Stimulated activated memory B cell treated with anti-CD40 and anti-IgM and Interleukin-4, amounts not matched to agents 10 μg/mL and 1 μg/mL and 100 μg/mL, for 72 hours (primary cell): ENCODE data around the gene ATP6V0D1.

Source experiments
- ATAC-seq: fragments of 150-1000 bp; cut with Tn5 transposase; 2 replicates; pipeline ENCODE4 v1.10.0; 2021
- H3K27ac Mint-ChIP-seq: one replicate; pipeline ENCODE4 v1.8.0; 2022; ENCODE audit warnings: mild to moderate bottlenecking, mixed read lengths
- H3K27me3 Mint-ChIP-seq: one replicate; pipeline ENCODE4 v1.8.0; 2022; ENCODE audit warnings: mixed read lengths
- H3K36me3 Mint-ChIP-seq: one replicate; pipeline ENCODE4 v1.8.0; 2022; ENCODE audit warnings: mixed read lengths
- H3K4me1 Mint-ChIP-seq: one replicate; pipeline ENCODE4 v1.8.0; 2022; ENCODE audit warnings: mixed read lengths
- H3K4me3 Mint-ChIP-seq: one replicate; pipeline ENCODE4 v1.8.0; 2022; ENCODE audit warnings: mild to moderate bottlenecking, moderate library complexity, mixed read lengths
- H3K9me3 Mint-ChIP-seq: one replicate; pipeline ENCODE4 v1.8.0; 2022; ENCODE audit warnings: mixed read lengths

ATP6V0D1 gene

DNA sequence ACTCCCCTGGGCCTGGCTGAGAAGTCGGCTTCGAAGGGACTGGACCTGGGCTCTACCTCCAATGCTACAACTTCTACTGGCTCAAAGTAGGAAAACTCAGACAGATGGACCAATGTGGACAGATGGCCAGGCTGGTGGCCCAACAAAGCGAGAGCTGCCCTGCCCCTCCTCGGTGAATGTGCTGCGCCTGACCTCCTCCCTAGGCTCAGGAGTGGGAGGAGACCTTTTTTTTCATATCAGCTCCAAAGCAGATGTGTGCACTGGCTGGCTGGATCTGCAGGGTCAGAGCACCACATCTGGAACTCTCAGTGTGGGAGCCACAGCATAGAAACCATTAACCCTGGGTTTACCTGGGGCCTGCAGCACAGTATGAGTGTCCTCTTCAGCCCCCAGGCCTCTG, 20.8 kb downstream of the ATP6V0D1 start:
- H3K27ac Mint-ChIP-seq: no peak overlapping the region
- peaks cover 72% of the 10 kb centered on the region for H3K4me1 Mint-ChIP-seq
- H3K27me3 Mint-ChIP-seq: no peaks in the 10 kb centered on the region
- H3K4me3 Mint-ChIP-seq: no peak overlapping the region
- no peak for ATAC-seq
- no peaks in the 10 kb centered on the region for H3K9me3 Mint-ChIP-seq
- H3K36me3 Mint-ChIP-seq: peaks cover 16% of the 10 kb centered on the region

DNA sequence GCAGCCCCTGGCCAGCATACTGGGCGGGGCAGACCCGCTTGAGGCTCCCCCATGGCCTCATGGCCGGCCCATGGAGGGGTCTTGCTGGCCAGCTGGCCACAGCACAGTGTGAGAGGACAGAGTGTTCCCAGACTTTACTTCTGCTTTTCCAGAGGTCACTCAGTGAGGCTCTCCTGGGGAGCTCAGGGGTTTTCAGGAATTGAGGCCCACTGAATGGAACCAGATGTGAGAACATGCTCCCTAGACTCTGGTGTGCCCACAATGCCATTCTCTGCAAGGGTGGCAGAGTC, 21.2 kb downstream of the ATP6V0D1 start:
- Mint-ChIP-seq H3K4me3 (no peak overlapping the region), H3K9me3 (no peaks in the 10 kb centered on the region), H3K27ac (no peak overlapping the region), H3K36me3 (peaks cover 20% of the 10 kb centered on the region), H3K4me1 (peaks cover 72% of the 10 kb centered on the region), H3K27me3 (no peaks in the 10 kb centered on the region)
- no peak for ATAC-seq

DNA sequence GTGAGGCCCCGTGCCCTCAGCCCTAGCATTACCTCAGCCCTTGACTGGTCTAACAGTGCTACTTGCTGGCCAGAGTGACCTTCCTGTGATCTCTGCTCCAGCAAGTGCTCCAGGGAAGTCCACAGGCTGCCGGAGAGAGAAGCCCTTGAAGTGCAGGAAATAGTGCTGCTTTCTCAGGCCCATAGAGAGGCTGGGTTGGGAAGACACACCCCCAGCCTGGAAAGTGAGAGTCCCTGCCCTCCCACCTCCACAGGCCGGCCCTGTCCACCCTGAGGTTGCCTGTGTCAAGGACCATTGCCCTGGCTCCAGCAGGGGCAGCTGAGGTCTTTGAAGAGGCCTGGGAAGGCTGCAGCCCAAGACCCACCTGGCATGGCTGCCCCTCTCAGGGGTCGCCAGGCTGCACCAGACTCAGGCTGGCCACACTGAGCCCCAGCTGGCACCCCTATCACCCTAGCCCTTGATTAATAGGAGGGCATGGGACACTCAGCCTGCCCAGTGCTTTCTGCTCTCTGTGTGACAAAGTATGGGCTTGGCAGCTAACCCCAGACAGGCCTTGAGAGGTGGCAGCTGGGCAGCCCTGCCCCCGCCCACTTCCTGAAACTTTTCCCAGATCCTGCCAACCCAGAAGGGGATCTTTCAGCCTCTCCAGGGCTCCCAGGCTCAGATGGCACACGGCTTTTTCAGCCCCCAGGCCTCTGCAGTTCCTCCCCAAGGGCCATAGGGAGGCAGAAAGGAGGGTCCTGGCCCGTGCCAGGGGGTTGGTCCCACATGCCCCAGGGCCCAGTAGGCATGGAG, 21.7 kb downstream of the ATP6V0D1 start:
- Mint-ChIP-seq H3K27ac (no peak overlapping the region), H3K27me3 (no peaks in the 10 kb centered on the region), H3K36me3 (peaks cover 23% of the 10 kb centered on the region), H3K4me3 (no peak overlapping the region), H3K9me3 (no peaks in the 10 kb centered on the region), H3K4me1 (peaks cover 72% of the 10 kb centered on the region)
- no peak for ATAC-seq

DNA sequence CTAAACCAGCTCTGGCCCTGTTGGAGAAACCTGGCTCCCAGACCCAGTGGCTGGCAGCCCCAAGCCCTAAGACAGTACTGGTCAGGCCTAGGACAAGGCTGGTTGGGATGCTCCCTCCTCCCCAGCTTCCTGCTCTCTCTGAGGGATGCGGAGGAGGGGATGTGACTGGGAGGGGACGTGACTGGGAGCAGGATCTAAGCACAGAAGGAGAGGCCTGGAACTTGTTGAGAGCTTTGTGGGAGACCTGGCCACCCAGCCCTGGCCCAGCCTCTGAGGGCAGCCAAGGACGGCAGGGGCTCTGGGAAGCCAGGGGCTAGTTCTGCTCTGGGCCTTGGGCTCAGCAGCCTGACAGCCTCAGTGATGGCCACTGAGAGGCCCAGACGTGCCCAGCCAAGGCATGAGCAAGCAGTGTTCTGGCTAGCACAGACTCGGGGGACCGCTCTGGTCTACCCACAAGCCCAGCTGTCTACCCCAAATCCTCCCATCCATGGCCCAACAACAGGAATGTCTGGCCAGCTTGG, 22.8 kb downstream of the ATP6V0D1 start:
- Mint-ChIP-seq H3K9me3 (no peaks in the 10 kb centered on the region), H3K27ac (no peak overlapping the region), H3K36me3 (peaks cover 31% of the 10 kb centered on the region), H3K4me3 (no peak overlapping the region), H3K27me3 (no peaks in the 10 kb centered on the region), H3K4me1 (peaks cover 73% of the 10 kb centered on the region)
- no peak for ATAC-seq

DNA sequence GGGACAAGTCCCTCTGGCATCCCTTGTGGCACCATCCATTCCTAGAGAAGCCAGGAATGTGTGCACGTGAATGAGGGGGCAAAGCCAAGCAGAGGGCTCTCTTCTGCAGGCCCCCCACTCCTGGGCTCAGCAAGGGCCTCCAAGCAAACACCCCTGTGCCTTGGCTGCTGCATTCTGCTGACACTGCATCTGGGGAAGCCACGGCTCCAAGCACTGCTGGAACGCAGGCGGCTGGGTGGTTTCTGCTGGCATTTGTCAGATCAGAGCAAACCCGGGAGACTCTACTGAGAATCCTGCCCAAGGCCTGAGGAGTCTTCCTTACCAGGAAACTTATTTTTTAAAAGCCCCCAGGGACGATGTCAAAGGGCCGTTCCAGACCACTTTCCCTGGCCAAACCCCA, 23.3 kb downstream of the ATP6V0D1 start:
- H3K27me3 Mint-ChIP-seq: no peaks in the 10 kb centered on the region
- ATAC-seq: no peak
- peaks cover 37% of the 10 kb centered on the region for H3K36me3 Mint-ChIP-seq
- H3K9me3 Mint-ChIP-seq: no peaks in the 10 kb centered on the region
- peaks cover 70% of the 10 kb centered on the region for H3K4me1 Mint-ChIP-seq
- H3K4me3 Mint-ChIP-seq: no peak overlapping the region
- peak overlapping the region; percentile 13 for H3K27ac Mint-ChIP-seq

DNA sequence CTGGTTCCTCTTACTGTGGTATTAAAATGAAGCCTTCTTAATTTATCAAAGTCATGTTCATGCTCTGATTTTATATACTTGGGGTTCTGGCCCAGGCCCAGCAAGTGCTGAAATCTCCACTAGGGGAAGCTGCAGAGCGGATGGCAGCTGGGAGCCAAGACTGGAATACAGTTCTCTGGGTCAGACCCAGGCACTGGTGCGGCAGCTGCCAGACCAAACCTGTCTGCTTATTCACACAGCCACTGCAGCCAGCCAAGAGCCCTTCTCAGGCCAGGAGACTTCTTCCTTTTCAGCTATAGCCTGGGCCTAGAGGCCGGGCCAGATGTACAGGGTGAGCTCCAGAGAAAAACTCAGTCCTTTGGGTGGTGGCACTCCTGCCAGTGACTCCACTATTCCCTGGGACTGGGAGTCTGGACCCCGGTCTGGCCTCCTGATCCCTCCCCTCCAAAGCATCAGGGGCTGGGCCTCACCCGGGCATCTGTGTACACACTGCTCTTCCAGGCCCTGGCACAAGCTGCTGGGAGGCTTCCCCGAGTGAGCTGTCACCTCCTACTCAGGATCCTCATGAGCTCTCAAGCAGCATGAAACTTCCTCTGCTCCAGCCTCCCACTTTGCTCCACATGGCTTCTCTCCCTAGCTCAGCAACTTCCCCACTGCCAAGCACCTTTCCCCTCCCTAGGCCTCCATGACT, 24.4 kb downstream of the ATP6V0D1 start:
- H3K4me1 Mint-ChIP-seq: peaks cover 62% of the 10 kb centered on the region
- H3K36me3 Mint-ChIP-seq: peaks cover 40% of the 10 kb centered on the region
- no peak overlapping the region for H3K4me3 Mint-ChIP-seq
- no peak for ATAC-seq
- no peaks in the 10 kb centered on the region for H3K27me3 Mint-ChIP-seq
- H3K9me3 Mint-ChIP-seq: no peaks in the 10 kb centered on the region
- H3K27ac Mint-ChIP-seq: peak overlapping the region; percentile 13

DNA sequence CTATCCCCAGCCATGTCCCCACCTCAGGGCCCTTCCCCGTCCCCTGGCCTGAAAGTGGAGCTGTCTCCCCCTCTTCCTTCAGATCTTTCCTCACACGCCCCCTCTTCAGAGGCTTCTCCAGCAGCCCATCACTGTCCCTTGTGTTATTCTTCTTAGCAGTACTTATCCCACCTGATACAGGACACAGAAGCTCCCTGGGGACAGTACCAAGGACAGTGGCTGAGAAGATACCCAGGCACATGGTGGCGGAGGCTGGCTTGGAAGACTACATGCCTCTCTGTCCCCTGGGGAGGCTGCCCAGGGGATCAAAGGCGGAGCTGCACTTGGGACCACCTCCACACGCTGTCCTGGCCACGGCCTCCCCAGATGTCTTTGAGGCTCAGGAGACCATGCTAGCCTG, 26.1 kb downstream of the ATP6V0D1 start:
- Mint-ChIP-seq H3K4me1 (peaks cover 68% of the 10 kb centered on the region), H3K9me3 (no peaks in the 10 kb centered on the region), H3K36me3 (peaks cover 49% of the 10 kb centered on the region), H3K4me3 (no peak overlapping the region), H3K27me3 (no peaks in the 10 kb centered on the region), H3K27ac (no peak overlapping the region)
- ATAC-seq: no peak

DNA sequence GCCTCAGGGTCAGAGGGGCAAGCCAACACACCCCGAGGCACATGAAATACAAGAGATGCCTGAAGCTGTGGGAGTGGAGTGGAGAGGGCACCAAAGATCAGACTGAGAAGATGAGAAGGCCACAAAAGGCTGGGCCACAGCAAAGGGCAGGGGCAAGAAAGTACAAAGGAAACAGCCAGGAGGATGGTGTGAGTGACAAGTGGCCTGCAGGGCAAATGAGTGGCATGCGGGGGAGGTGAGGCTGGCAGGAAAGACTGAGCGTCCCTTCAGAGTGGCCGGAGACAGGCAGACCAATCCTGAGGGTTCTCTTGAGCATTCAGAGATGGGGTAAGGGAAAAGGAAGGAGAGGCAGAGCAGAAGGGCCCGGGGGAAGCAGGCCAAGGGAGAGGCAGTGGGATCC, 26.9 kb downstream of the ATP6V0D1 start:
- ATAC-seq: no peak
- no peaks in the 10 kb centered on the region for H3K9me3 Mint-ChIP-seq
- peaks cover 57% of the 10 kb centered on the region for H3K36me3 Mint-ChIP-seq
- H3K27me3 Mint-ChIP-seq: no peaks in the 10 kb centered on the region
- peaks cover 75% of the 10 kb centered on the region for H3K4me1 Mint-ChIP-seq
- H3K4me3 Mint-ChIP-seq: no peak overlapping the region
- no peak overlapping the region for H3K27ac Mint-ChIP-seq

DNA sequence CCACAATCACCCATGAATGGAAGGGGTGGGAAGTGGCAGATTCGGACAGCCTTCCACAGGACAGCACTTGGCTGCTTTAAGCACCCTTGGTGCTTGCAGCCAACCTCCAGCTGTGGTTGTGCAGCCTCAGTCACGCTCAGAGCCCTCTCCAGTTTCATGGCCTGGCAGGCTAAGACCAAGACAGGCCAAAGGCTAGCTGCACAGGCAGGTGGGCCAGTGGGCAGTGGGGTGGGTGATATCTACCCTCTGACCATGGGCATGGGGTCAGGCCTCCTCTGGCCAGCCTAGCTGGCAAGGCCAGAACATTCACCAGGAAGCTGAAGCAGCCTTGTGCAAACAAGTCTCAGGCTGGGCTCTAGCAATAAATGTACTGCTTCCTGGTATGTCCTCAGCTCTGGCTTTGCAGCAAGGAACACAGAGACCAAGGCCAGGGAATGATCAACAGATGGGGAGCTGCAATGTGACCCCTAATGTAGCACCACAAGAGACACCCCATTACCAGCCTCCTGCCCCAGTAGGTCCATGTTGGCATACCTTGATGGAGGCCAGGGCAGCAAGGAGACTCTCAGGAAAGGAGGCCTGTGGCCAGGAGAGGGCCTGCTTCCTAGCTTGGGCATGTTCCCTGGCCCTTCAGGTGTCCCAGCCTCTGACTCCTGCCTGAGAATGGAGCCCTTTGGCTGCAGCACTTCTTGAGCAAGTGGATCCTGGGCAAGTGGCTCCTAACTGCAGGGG, 29.1 kb downstream of the ATP6V0D1 start:
- H3K9me3 Mint-ChIP-seq: no peaks in the 10 kb centered on the region
- no peak overlapping the region for H3K4me3 Mint-ChIP-seq
- H3K36me3 Mint-ChIP-seq: peaks cover 60% of the 10 kb centered on the region
- H3K27me3 Mint-ChIP-seq: no peaks in the 10 kb centered on the region
- no peak for ATAC-seq
- peaks cover 62% of the 10 kb centered on the region for H3K4me1 Mint-ChIP-seq
- no peak overlapping the region for H3K27ac Mint-ChIP-seq

DNA sequence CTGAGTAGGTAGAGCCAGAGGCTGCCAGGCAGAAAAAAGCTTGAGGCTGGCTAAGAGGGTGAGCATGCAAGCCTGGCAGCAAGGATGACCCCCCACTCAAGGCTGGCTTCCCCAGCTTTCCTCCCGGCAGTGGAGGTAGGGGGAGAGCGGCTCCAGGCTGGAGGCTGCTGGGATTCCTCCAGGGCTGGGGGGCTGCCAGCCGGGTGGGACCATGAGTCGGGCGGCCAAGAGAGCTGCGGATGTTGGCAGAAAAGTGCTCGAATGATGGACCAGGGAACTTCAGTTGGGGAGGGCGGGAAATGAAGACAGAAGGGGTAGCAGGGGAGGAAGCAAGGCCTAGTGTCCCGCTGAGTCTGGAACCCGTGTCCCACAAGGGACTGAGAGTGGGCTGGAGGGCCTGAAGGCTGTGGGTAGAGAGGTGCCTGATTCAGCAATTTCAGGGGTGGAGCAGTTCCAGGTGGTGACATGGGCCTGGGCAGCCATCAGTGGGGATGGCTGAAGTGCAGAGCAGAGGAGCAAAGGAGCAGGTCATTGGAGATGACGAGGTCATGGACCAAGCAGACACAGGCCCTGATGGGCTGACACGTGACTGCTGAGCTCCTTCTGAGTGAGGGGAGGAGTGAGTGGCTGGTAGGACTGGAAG, 29.8 kb downstream of the ATP6V0D1 start:
- ATAC-seq: no peak
- Mint-ChIP-seq H3K4me1 (peaks cover 55% of the 10 kb centered on the region), H3K9me3 (no peaks in the 10 kb centered on the region), H3K36me3 (peaks cover 60% of the 10 kb centered on the region), H3K27me3 (no peaks in the 10 kb centered on the region), H3K27ac (no peak overlapping the region), H3K4me3 (no peak overlapping the region)

DNA sequence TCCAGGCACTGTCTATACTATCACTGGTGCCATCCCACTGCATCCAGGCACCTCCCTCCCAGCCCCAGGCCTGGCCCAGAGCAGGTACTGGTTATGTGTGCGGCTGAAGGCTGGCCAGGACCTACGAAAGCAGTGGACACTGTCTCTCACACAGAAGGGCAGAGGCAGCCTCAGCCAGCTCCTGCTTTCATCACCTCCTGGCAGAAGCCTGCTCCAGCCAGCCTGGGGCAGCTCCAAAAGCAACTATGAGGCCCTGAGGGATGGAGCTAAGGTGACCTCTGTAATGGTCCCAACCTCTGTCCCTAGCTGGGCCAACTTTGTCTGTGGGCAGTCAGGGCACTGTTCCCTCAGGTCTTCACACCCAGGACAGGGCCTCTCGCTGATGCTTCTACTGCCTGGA, 31.2 kb downstream of the ATP6V0D1 start:
- peaks cover 60% of the 10 kb centered on the region for H3K36me3 Mint-ChIP-seq
- no peaks in the 10 kb centered on the region for H3K27me3 Mint-ChIP-seq
- ATAC-seq: no peak

DNA sequence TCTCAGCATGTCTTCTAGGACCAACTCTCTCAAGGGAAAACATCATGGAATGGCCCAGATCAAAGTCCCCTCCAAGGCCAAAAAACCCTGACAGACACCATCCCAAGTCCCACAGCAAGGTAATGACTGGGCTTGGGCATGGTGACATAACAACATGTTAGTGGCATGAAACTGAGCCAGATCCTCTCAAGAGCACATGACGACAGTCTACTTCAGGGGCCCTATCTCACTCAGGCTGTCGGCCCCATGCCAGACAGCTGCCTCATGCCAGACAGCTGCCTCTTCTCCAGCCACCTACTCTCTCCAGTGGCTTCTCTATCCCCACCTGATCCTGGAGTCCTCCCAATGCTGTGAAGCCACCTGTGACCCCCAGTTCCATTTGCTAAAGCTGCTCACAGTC, 31.6 kb downstream of the ATP6V0D1 start:
- H3K27me3 Mint-ChIP-seq: no peaks in the 10 kb centered on the region
- no peak overlapping the region for H3K27ac Mint-ChIP-seq
- no peaks in the 10 kb centered on the region for H3K9me3 Mint-ChIP-seq
- ATAC-seq: no peak
- H3K36me3 Mint-ChIP-seq: peaks cover 59% of the 10 kb centered on the region
- H3K4me3 Mint-ChIP-seq: no peak overlapping the region
- peaks cover 41% of the 10 kb centered on the region for H3K4me1 Mint-ChIP-seq

More for the DNA sequence above, 31.2 kb downstream of the ATP6V0D1 start:
- peaks cover 43% of the 10 kb centered on the region for H3K4me1 Mint-ChIP-seq
- no peak overlapping the region for H3K4me3 Mint-ChIP-seq
- H3K9me3 Mint-ChIP-seq: no peaks in the 10 kb centered on the region
- no peak overlapping the region for H3K27ac Mint-ChIP-seq

DNA sequence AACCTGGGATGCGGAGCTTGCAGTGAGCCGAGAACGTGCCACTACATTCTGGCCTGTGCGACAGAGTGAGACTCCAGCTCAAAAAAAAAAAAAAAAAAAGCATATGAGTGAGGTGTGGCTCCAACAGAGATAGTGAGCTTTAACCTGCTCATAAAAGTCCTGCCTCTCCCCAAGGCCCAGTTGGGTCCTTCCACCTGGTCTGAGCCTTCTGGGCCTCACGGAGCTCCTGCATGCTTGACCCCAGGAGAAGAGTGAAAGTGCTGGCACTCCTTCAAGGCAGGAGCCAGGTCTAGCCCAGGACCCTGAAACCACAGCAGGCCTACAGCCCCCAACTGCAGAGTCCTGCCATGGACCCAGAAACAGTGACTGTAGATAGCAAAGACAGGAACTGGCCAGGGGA, 32.4 kb downstream of the ATP6V0D1 start:
- H3K27me3 Mint-ChIP-seq: no peaks in the 10 kb centered on the region
- H3K36me3 Mint-ChIP-seq: peaks cover 54% of the 10 kb centered on the region
- no peak overlapping the region for H3K27ac Mint-ChIP-seq
- H3K4me3 Mint-ChIP-seq: no peak overlapping the region
- H3K9me3 Mint-ChIP-seq: no peaks in the 10 kb centered on the region
- no peak for ATAC-seq
- H3K4me1 Mint-ChIP-seq: peaks cover 34% of the 10 kb centered on the region

DNA sequence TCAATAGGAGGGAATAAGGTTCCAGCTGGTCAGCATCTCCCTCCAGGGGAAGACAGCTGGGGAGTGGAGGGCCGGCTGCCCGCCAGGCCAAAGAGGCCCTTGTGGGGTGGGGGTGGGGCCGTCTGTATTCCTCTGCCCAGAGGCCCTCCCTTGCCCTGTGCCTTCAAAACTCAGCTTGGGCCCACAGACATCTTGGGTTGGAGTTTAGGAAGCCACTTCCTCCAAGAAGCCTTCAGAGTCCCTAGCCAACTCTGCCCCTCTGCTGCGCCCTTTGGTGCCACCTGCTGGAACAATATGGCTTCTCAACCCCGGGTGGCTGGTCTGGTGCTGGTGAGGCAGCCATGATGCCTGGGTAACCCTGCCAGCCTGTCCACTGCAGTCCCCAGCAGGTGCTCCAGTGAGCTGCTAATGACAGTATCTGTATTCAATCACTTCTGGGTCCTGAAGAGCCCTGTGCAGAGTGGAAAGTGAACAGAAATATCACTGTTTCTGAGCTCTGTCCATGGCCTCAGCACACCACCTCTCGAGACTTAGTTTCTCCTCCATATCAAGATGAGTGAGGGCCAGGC, 33.4 kb downstream of the ATP6V0D1 start:
- H3K4me1 Mint-ChIP-seq: peaks cover 28% of the 10 kb centered on the region
- no peak overlapping the region for H3K27ac Mint-ChIP-seq
- peaks cover 50% of the 10 kb centered on the region for H3K36me3 Mint-ChIP-seq
- H3K9me3 Mint-ChIP-seq: no peaks in the 10 kb centered on the region
- no peak overlapping the region for H3K4me3 Mint-ChIP-seq
- H3K27me3 Mint-ChIP-seq: no peaks in the 10 kb centered on the region
- ATAC-seq: peak; percentile 53

DNA sequence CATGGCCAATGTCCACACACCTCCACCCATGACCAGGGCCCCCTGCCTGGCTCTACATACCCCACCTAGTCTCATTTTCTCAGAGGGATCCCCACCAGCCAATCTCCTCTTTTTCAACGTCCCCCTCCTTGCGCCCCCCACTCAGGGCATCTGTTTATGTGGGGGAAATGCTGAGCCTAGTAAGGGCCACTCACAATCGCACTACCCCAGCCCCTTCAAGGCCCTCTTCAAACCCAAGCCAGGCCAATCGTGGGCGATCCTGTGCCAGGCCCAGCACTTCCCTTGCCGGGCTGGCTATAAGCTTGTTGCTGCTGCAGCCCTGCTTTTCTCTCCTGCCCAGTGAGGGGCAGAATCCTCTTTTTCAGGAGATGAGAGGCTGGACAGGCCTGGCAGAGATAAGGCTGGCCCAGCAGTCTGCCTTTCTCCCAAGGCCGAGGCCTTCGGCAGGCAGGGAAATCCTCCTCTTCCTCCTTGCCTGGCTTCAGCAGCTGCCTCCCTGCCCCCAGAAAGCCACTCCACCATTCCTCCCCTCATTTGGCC, 33.9 kb downstream of the ATP6V0D1 start:
- H3K36me3 Mint-ChIP-seq: peaks cover 47% of the 10 kb centered on the region

More for the DNA sequence above, 33.9 kb downstream of the ATP6V0D1 start:
- Mint-ChIP-seq H3K4me3 (no peak overlapping the region), H3K4me1 (peaks cover 28% of the 10 kb centered on the region), H3K27ac (no peak overlapping the region), H3K27me3 (no peaks in the 10 kb centered on the region), H3K9me3 (no peaks in the 10 kb centered on the region)
- no peak for ATAC-seq
